Left ventricle myocardium inferior (tissue), 1 donor: Measurements from ENCODE around the gene TSACC. TPM values are rescaled to one million over a fixed set of nuclear protein-coding genes. Genes with fewer than 3 reads are reported as not detected.

Experiments
- DNase-seq: peaks from one replicate; pipeline ENCODE4 v3.0.0-alpha.2; 2020
- H3K27ac ChIP-seq: fragments of 200-600 bp; replicated peaks from 2 replicates; pipeline ENCODE4 v1.8.0; 2021
- H3K27me3 ChIP-seq: fragments of 200-600 bp; 2 replicates; pipeline ENCODE4 v1.8.0; 2021; ENCODE audit warnings: low read depth
- H3K36me3 ChIP-seq: fragments of 200-600 bp; 2 replicates; pipeline ENCODE4 v1.8.0; 2021
- H3K4me1 ChIP-seq: fragments of 200-600 bp; 2 replicates; pipeline ENCODE4 v1.8.0; 2021
- H3K4me3 ChIP-seq: fragments of 200-600 bp; 2 replicates; pipeline ENCODE4 v1.8.0; 2021; ENCODE audit warnings: mild to moderate bottlenecking, moderate library complexity
- H3K9me3 ChIP-seq: fragments of 200-600 bp; replicated peaks from 2 replicates; pipeline ENCODE4 v1.8.0; 2021
- CTCF ChIP-seq: fragments of 200-600 bp; IDR thresholded peaks from 2 replicates; pipeline ENCODE4 v1.8.0; 2021; ENCODE audit warnings: antibody characterized with exemption, mild to moderate bottlenecking, borderline replicate concordance
- intact Hi-C: fragments of 100-400 bp; cut with micrococcal nuclease; formaldehyde crosslinking; loops from one replicate; pipeline ENCODE4 v1.11.0; 2022
- total RNA-seq: library from RNA; stranded (reverse); fragmentation: NEBNext Ultra II Directional; extraction: Animal tissue kit (Norgen Biotek cat#: 25700); gene quantifications from one replicate; pipeline ENCODE4 v1.2.1, GENCODE V29; 2021
- donor health status: DM: no; HTN: yes; CAD: no; lungs with severe emphysema.

Gene TSACC
- total RNA-seq, 1 donor from 2014 or later, result 0.58 TPM

GRCh38 chr1:156372265-156372586 is 33.9 kb downstream of the TSACC start:
- no peak for TF ChIP-seq CTCF
- Histone ChIP-seq H3K27ac (no peak overlapping the region), H3K4me1 (peaks cover 9% of the 10 kb centered on the region), H3K27me3 (peaks cover 74% of the 10 kb centered on the region), H3K4me3 (no peak overlapping the region), H3K36me3 (no peaks in the 10 kb centered on the region), H3K9me3 (no peaks in the 10 kb centered on the region)
- intact Hi-C loops, result no loop called here
- no peak for DNase-seq

GRCh38 chr1:156372876-156373275 is 34.5 kb downstream of the TSACC start:
- no peaks in the 10 kb centered on the region for H3K9me3 ChIP-seq
- H3K27me3 ChIP-seq, result peaks cover 68% of the 10 kb centered on the region
- H3K27ac ChIP-seq, result no peak overlapping the region
- intact Hi-C loops, result no loop called here
- peaks cover 9% of the 10 kb centered on the region for H3K4me1 ChIP-seq
- TF ChIP-seq CTCF, result no peak
- DNase-seq, result no peak
- no peaks in the 10 kb centered on the region for H3K36me3 ChIP-seq
- no peak overlapping the region for H3K4me3 ChIP-seq

- no peak for DNase-seq
- no peak overlapping the region for H3K4me3 ChIP-seq
- TF ChIP-seq CTCF, result no peak
- H3K4me1 ChIP-seq, result peaks cover 9% of the 10 kb centered on the region
- peaks cover 61% of the 10 kb centered on the region for H3K27me3 ChIP-seq
- intact Hi-C loops, result no loop called here
- H3K36me3 ChIP-seq, result no peaks in the 10 kb centered on the region
- H3K27ac ChIP-seq, result no peak overlapping the region
- H3K9me3 ChIP-seq, result no peaks in the 10 kb centered on the region
Measured at GRCh38 chr1:156373546-156373945, 35.2 kb downstream of the TSACC start.

GRCh38 chr1:156376146-156376545 is 37.8 kb downstream of the TSACC start:
- DNase-seq, result no peak
- Histone ChIP-seq H3K9me3 (no peaks in the 10 kb centered on the region), H3K4me3 (no peak overlapping the region), H3K36me3 (no peaks in the 10 kb centered on the region), H3K27ac (no peak overlapping the region), H3K27me3 (peaks cover 37% of the 10 kb centered on the region), H3K4me1 (no peaks in the 10 kb centered on the region)
- TF ChIP-seq CTCF, result no peak
- intact Hi-C loops, result no loop called here

GRCh38 chr1:156376958-156377919 is 38.9 kb downstream of the TSACC start:
- H3K4me1 ChIP-seq, result no peaks in the 10 kb centered on the region
- peaks cover 28% of the 10 kb centered on the region for H3K27me3 ChIP-seq
- no peak overlapping the region for H3K4me3 ChIP-seq
- H3K27ac ChIP-seq, result no peak overlapping the region
- no peak for DNase-seq
- intact Hi-C loops, result no loop called here
- no peaks in the 10 kb centered on the region for H3K36me3 ChIP-seq
- no peak for TF ChIP-seq CTCF
- H3K9me3 ChIP-seq, result no peaks in the 10 kb centered on the region
